Tibial artery (tissue), 4 donors: ENCODE measurements around the gene DIAPH3.

Source experiments
- DNase-seq, 2 donors: peaks; one replicate each; pipeline ENCODE4 v3.0.0-alpha.2; 2019
- H3K27ac ChIP-seq, 2 donors: fragments of 200-600 bp; sonication (generic) in 1 of 2; 1 replicate in 1 of 2; 2 replicates in 1 of 2; pipeline ENCODE4 v1.5.1; 2018 to 2019; ENCODE audit warnings: mild to moderate bottlenecking in 1 of 2
- H3K27me3 ChIP-seq, 2 donors: fragments of 200-600 bp; sonication (generic) in 1 of 2; one replicate each; pipeline versions ENCODE4 v1.5.1 to v1.6.0; 2016 to 2019
- H3K36me3 ChIP-seq, 3 donors: fragments of 200-600 bp; sonication (generic) in 2 of 3; one replicate each; pipeline ENCODE4 v1.5.1; 2016 to 2019; ENCODE audit warnings: mild to moderate bottlenecking in 2 of 3
- H3K4me1 ChIP-seq, 4 donors: fragments of 200-600 bp; sonication (generic) in 2 of 4; 1 replicate in 3 of 4; 2 replicates in 1 of 4; pipeline ENCODE4 v1.5.1; 2016 to 2019
- H3K4me3 ChIP-seq, 2 donors: fragments of 200-600 bp; sonication (generic) in 1 of 2; 1 replicate in 1 of 2; 2 replicates in 1 of 2; pipeline ENCODE4 v1.5.1; 2018 to 2019; ENCODE audit warnings: mild to moderate bottlenecking in 2 of 2
- H3K9me3 ChIP-seq, 3 donors: fragments of 200-600 bp; sonication (generic) in 1 of 3; one replicate each; pipeline ENCODE4 v1.5.1; 2016 to 2019
- CTCF ChIP-seq, 2 experiments: fragments of 200-600 bp in 1 of 2; fragments of 450-650 bp in 1 of 2; IDR thresholded peaks; one replicate each; pipeline ENCODE4 v1.5.1; 2017 to 2019; ENCODE audit warnings: antibody characterized with exemption in 2 of 2, mild to moderate bottlenecking in 1 of 2, moderate library complexity in 1 of 2
- intact Hi-C: fragments of 100-400 bp; cut with DNase I; formaldehyde crosslinking; loops from one replicate; pipeline ENCODE4 v1.15.0; 2023; ENCODE audit warnings: low total_unique reads

Gene DIAPH3

GRCh38 chr13:59982631-59983382 is 180.9 kb downstream of the DIAPH3 start:
- intact Hi-C loops: no loop called here
- Histone ChIP-seq H3K36me3 (no peaks in the 10 kb centered on the region), H3K4me3 (no peak overlapping the region), H3K4me1 (no peaks in the 10 kb centered on the region), H3K27ac (no peak overlapping the region), H3K9me3 (no peaks in the 10 kb centered on the region), H3K27me3 (no peaks in the 10 kb centered on the region)
- no peak for TF ChIP-seq CTCF (IDR thresholded peaks at IDR 0.05)
- no peak for DNase-seq

- DNase-seq: no peak
- no peak for TF ChIP-seq CTCF (IDR thresholded peaks at IDR 0.05)
- no peaks in the 10 kb centered on the region for H3K4me1 ChIP-seq
- H3K27me3 ChIP-seq: no peaks in the 10 kb centered on the region
- no peak overlapping the region for H3K27ac ChIP-seq
- H3K36me3 ChIP-seq: no peaks in the 10 kb centered on the region
- H3K9me3 ChIP-seq: no peaks in the 10 kb centered on the region
- no peak overlapping the region for H3K4me3 ChIP-seq
- intact Hi-C loops: no loop called here
Measured at GRCh38 chr13:59979589-59979988, 184.1 kb downstream of the DIAPH3 start.

GRCh38 chr13:59978862-59979261 is 184.9 kb downstream of the DIAPH3 start:
- TF ChIP-seq CTCF (IDR thresholded peaks at IDR 0.05): no peak
- intact Hi-C loops: no loop called here
- Histone ChIP-seq H3K36me3 (no peaks in the 10 kb centered on the region), H3K4me1 (no peaks in the 10 kb centered on the region), H3K27ac (no peak overlapping the region), H3K9me3 (no peaks in the 10 kb centered on the region), H3K27me3 (no peaks in the 10 kb centered on the region), H3K4me3 (no peak overlapping the region)
- no peak for DNase-seq

- no peaks in the 10 kb centered on the region for H3K27me3 ChIP-seq
- intact Hi-C loops: no loop called here
Measured at GRCh38 chr13:59976856-59977255, 186.9 kb downstream of the DIAPH3 start.

GRCh38 chr13:59975807-59976435 is 187.8 kb downstream of the DIAPH3 start:
- no peak for DNase-seq
- no peak for TF ChIP-seq CTCF (IDR thresholded peaks at IDR 0.05)
- Histone ChIP-seq H3K36me3 (no peaks in the 10 kb centered on the region), H3K4me3 (no peak overlapping the region), H3K4me1 (no peaks in the 10 kb centered on the region), H3K9me3 (no peaks in the 10 kb centered on the region), H3K27ac (no peak overlapping the region), H3K27me3 (no peaks in the 10 kb centered on the region)
- intact Hi-C loops: no loop called here

More at GRCh38 chr13:59976856-59977255, 186.9 kb downstream of the DIAPH3 start:
- TF ChIP-seq CTCF (IDR thresholded peaks at IDR 0.05): no peak
- Histone ChIP-seq H3K4me1 (no peaks in the 10 kb centered on the region), H3K36me3 (no peaks in the 10 kb centered on the region), H3K27ac (no peak overlapping the region), H3K9me3 (no peaks in the 10 kb centered on the region), H3K4me3 (no peak overlapping the region)
- DNase-seq: no peak
